ENCODE measurements around the gene PTPRS.
"Not testable (repeated sequence)": the region's sequence is repeated elsewhere in the genome, so short reads cannot be mapped to it uniquely, and the experiment has no call there.

Gene PTPRS

GRCh38 chr19:5334824-5335500 is 5.7 kb downstream of the PTPRS start:
- DNase-seq (ENCODE audit: insufficient read length, low spot score): no peak
- FAIRE-seq: no peak

GRCh38 chr19:5334366-5334739 is 6.3 kb downstream of the PTPRS start:
- DNase-seq (ENCODE audit: insufficient read length, low spot score) (no peak), FAIRE-seq (no peak)

- DNase-seq (ENCODE audit: insufficient read length, low spot score): no peak
- FAIRE-seq: no peak
These were observed 6.8 kb downstream of the PTPRS start for GRCh38 chr19:5333581-5334365.

DNA sequence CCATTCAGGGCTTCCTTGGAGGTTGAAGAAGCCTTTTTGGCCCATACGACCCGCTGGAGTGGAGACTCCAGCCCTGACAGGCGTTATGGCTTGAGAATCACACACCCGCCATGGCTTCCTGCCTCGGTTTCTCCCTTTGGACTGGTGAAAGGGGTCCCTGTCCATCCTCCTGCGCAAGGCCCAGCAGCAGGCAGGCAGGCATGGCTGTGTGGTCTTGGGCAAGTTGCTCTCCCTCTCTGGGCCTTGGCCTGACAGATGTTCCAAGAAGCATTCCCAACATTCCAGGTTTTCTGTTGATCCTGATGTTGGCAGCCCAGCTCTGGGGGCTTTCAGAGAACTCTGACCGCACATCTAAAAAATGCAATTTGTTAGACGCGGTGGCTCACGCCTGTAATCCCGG is 8.1 kb downstream of the PTPRS start:
- no peak for DNase-seq (ENCODE audit: insufficient read length, low spot score)
- no peak for FAIRE-seq

DNA sequence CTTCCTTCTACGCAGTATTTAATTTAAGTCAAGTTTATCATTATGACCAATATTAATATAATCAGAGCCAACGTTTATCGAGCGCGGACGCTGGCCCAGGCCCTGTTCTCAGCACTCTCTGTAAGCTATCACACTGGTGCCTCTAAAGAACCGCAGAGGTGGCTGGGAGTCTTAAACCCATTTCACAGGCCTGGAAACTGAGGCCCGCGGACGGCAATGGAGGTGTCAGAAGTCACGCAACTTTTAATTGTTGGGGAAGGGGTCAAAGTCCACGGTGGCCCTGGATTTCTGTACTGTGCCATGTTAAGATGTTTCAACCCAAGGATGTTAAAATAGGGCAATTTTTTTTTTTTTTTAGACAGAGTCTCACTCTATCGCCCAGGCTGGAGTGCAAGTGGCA is 8.8 kb downstream of the PTPRS start:
- FAIRE-seq (no peak), DNase-seq (ENCODE audit: insufficient read length, low spot score) (no peak)

DNA sequence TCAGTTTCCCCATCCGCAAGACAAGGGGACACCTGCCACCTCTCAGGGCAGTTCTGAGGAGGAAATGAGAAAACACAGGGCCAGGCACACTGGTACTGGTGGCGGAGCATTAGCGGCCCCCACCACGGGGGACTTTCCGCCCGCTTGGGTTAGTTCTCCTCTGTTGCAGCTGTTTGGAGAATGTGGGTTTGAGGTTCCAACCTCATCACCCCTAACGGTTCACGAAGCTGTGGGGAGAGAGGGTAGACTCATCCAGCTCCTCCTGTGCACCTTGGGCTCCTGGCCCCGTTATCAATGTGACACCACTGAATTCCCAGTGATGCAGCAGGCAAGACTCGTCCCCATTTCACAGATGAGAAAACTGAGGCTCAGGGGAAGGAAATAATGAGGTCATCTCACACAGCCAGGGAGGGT is 10.3 kb downstream of the PTPRS start:
- DNase-seq (ENCODE audit: insufficient read length, low spot score) (no peak), FAIRE-seq (no peak)

- no peak for DNase-seq (ENCODE audit: insufficient read length, low spot score)
- no peak for FAIRE-seq
These were observed 11.5 kb downstream of the PTPRS start for GRCh38 chr19:5329141-5329540.

- not testable (repeated sequence) for FAIRE-seq; DNase-seq (ENCODE audit: insufficient read length, low spot score)
These were observed 12.2 kb downstream of the PTPRS start for GRCh38 chr19:5328407-5328806.

DNA sequence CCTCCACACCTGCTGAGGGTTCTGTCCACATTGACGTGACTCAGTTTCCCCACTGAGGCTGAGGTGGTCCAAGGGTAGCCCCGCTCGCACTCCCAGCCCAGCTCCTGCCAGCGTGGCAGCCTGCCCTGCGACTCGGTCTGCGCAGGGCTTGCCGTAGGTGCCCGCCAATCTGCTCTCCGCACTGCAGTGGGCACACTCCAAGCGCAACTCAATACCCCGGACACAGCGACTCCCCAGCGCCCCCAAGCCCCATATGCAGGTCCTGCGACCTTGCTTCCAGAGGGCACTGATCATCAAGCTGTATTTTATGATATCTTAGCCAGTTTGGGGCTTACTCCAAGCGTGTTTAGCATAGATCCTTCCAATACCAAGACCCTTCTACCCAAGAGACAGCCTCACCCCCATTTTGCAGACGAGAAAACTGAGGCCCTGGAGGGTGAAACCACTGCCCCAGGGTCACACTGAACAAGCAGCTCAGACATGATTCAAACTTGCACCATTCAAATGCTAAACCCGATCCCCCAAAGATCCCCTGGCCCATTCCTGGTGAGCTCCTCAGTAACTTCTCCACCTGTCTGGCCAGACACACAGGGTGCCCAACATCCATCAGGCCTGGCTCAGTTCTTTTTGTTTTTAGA is 13.5 kb downstream of the PTPRS start:
- DNase-seq (ENCODE audit: insufficient read length, low spot score): no peak
- no peak for FAIRE-seq

DNA sequence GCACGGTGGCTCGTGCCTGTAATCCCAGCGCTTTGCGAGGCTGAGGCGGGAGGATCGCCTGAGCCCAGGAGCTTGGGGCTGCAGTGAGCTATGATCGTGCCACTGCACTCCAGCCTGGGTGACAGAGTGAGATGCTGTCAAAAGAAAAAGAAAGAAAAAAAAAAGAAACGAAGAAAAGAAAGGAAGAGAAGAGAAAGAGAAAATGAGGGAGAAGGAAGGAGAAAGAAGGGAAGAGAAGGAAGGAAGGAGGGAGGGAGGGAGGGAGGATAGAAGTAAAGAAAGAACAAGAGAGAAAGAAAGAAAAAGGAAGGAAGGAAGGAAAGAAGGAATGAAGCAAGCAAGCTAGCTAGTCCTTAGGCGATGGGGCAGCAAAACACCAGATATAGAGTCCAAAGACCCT is 14.1 kb downstream of the PTPRS start:
- FAIRE-seq: no peak
- no peak for DNase-seq (ENCODE audit: insufficient read length, low spot score)

- DNase-seq (ENCODE audit: insufficient read length, low spot score) (no peak), FAIRE-seq (no peak)
These were observed 15.7 kb downstream of the PTPRS start for GRCh38 chr19:5324947-5325346.

DNA sequence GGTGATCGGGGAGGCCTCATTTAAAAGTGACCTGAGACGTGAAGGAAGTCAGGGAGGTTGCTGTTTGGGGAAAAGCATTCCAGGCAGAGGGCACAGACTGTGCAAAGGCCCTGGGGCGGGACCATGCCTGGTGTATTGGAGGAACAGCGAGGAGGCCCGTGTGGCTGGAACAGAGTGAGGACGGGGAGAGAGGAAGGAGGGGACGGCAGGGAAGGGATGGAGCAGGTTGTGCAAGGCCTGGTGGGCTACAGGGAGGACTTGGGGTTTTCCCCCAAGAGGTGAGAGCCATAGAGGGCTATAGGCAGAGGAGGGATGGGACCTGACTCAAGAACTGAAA is 17.2 kb downstream of the PTPRS start:
- no peak for FAIRE-seq

DNA sequence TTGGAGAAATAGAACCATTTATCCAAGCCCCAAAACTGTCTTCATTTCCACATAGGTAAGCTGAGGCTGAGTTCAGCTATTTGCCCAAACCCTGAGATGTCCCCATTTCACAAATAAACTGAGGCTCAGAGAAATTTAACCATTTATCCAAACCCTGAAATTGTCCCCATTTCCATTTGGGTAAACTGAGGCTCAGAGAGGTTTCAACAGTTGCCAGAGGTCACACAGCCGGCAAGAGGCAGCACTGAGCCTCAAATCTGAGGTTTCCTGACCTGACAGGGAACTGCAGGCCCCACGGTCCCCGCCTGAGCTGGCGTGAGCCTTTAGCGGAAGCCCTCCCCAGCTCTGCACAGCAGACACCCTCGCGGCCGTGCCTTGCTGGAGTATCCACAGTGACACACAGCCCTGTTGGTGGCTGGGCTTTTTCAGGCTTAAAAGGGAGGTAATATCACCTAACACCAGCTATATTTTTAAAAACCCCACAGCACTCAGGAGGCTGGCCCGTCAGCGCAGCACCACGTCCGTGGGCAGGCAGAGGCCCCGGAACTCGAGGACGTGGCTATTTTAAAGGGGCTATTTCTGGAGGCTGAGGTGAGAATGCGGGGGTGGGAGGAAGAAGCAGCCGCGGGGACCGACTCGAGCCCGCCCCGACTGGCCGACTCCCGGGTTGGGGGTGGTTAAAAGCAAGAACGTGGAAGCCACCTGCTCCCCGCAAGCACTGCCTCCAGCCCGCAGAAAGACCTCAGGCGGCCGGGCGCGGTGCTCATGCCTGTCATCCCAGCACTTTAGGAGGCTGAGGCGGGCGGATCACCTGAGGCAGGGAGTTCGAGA is 18.5 kb downstream of the PTPRS start:
- DNase-seq (ENCODE audit: insufficient read length, low spot score): no peak
- no peak for FAIRE-seq

More for the DNA sequence above, 17.2 kb downstream of the PTPRS start:
- DNase-seq (ENCODE audit: insufficient read length, low spot score): no peak

DNA sequence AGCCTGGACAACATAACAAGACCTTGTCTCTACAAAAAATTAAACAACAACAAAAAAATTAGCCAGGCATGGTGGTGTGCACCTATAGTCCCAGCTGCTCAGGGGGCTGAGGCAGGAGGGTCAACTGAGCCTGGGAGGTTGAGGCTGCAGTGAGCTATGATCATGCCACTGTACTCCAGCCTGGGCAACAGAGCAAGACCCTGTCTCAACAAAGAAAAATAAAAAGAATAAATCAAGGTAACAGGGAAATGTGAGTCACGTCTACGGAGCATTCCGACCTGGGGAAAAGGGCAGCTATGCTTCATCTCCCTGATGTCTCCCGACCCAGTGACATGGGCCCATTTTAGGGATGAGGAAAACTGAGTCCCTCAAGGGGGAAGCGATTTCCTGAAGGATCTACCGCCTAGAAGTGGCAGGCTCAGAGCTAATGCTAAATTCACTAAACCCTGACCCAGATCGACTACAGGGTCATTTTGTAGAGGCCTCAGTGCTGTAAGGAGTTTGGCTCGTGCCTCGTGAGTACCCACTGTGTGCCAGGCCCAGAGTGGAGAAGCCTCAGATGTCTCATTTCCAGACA is 19.5 kb downstream of the PTPRS start:
- no peak for FAIRE-seq
- no peak for DNase-seq (ENCODE audit: insufficient read length, low spot score)

DNA sequence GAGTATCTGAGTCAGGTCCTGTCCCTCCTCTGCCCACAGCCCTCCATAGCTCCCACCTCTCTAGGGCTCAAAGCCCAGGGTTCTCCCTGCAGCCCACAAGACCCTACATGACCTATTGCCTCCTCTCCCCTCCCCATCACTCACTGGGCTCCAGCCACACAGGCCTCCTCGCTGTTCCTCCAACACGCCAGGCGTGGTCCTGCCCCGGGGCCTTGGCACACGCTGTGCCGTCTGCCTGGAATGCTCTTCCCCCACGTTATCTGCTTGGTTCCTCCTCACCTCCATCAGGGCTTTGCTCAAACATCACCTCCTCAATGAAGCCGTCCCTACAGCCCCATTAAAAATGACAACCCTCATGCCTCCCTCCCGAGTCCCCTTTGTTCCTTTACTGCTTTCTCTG is 21.1 kb downstream of the PTPRS start:
- FAIRE-seq: no peak
- DNase-seq (ENCODE audit: insufficient read length, low spot score): no peak

GRCh38 chr19:5318306-5318705 is 22.3 kb downstream of the PTPRS start:
- FAIRE-seq (no peak), DNase-seq (ENCODE audit: insufficient read length, low spot score) (no peak)

GRCh38 chr19:5317321-5317720 is 23.3 kb downstream of the PTPRS start:
- no peak for DNase-seq (ENCODE audit: insufficient read length, low spot score)
- FAIRE-seq: no peak

DNA sequence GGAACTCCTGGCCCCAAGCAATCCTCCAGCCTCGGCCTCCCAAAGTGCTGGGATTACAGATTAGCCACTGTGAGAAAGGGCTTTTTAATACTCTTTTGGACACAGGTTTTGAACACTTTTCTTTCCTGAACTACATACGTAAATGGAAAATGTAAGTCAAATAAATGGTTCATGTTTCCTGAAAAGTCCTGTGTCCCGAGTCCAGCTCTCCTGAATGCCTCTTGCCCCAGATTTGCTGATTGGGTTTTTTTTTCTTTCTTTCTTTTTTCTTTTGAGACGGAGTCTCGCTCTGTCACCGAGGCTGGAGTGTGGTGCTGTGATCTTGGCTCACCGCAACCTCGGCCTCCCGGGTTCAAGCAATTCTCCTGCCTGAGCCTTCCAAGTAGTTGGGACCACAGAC is 24.5 kb downstream of the PTPRS start:
- DNase-seq (ENCODE audit: insufficient read length, low spot score) (no peak), FAIRE-seq (no peak)

DNA sequence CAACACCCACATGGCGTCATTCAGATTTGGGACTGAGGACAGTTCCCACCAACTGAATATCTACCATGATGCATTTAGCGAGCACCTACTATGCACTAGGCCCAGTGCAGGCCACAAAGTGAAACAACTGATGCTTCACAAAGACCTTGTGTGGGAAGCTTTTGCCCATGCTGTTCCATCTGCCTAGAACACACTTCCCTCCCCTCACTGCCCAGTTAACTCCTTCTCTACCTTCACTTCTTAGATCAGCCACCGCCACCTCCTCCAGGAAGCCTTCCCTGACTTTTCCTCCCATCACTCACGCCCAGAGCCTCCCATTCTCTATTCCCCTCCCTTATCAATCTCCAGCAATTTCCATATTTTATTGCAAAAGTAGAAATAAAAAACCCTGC is 25.7 kb downstream of the PTPRS start:
- no peak for DNase-seq (ENCODE audit: insufficient read length, low spot score)
- FAIRE-seq: no peak

- no peak for FAIRE-seq
- no peak for DNase-seq (ENCODE audit: insufficient read length, low spot score)
These were observed 26.4 kb downstream of the PTPRS start for GRCh38 chr19:5314012-5314906.
